Parathyroid adenoma (tissue), 2 donors: ENCODE data around the gene NRIP3.

Source experiments
- H2AFZ ChIP-seq: fragments of 300-600 bp; sonication (generic); one replicate; pipeline ENCODE4 v1.7.0; 2017; ENCODE audit warnings: antibody characterized with exemption, mild to moderate bottlenecking
- H3K27ac ChIP-seq: fragments of 300-600 bp; sonication (generic); one replicate; pipeline ENCODE4 v1.7.0; 2017
- H3K27me3 ChIP-seq: fragments of 300-600 bp; sonication (generic); one replicate; pipeline ENCODE4 v1.7.0; 2017; ENCODE audit warnings: low read length; ENCODE audit not compliant: control insufficient read depth, insufficient read depth
- H3K36me3 ChIP-seq: fragments of 300-600 bp; sonication (generic); one replicate; pipeline ENCODE4 v1.7.0; 2017; ENCODE audit warnings: low read length; ENCODE audit not compliant: control insufficient read depth, insufficient read depth
- H3K4me1 ChIP-seq: fragments of 300-600 bp; sonication (generic); one replicate; pipeline ENCODE4 v1.7.0; 2017; ENCODE audit warnings: control low read depth
- H3K4me2 ChIP-seq: fragments of 300-600 bp; sonication (generic); one replicate; pipeline ENCODE4 v1.7.0; 2017; ENCODE audit warnings: low read length
- H3K4me3 ChIP-seq: fragments of 300-600 bp; sonication (generic); one replicate; pipeline ENCODE4 v1.7.0; 2017; ENCODE audit warnings: low read depth, low read length
- H3K79me2 ChIP-seq: fragments of 300-600 bp; sonication (generic); one replicate; pipeline ENCODE4 v1.7.0; 2017; ENCODE audit warnings: control low read depth
- H3K9ac ChIP-seq: fragments of 300-600 bp; sonication (generic); one replicate; pipeline ENCODE4 v1.7.0; 2017; ENCODE audit warnings: mild to moderate bottlenecking
- H3K9me3 ChIP-seq: fragments of 300-600 bp; sonication (generic); one replicate; pipeline ENCODE4 v1.7.0; 2017; ENCODE audit warnings: low read length; ENCODE audit not compliant: control insufficient read depth
- TF ChIP-seq, protein P1 (sequence below): fragments of 300-600 bp; sonication (generic); IDR thresholded peaks from one replicate; pipeline ENCODE4 v1.7.0; 2017; ENCODE audit warnings: antibody characterized with exemption, mild to moderate bottlenecking
- donor health status: primary hyperparathyroidism.

Gene NRIP3

DNA sequence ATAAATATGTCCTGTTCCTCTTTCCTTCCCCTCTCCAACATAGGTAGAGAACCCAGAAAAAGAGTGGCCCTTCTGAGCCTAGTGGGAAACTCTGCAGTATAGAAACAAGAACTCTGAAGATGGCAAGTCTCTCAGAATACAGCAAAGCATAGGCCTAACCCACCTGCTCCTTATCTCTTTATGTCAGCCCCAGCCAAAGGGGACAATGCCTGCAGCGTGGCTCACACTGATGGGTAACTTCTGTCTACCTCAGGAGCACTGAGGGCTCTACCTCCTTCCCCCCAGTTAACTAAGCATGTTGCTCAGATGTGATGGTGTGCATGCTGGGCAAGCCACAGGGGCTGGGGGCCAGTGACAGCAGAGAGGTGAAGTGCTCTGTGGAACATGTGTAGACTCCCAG is 4.9 kb upstream of the NRIP3 start:
- Histone ChIP-seq H3K36me3 (no peaks in the 10 kb centered on the region), H3K27ac (no peak overlapping the region), H3K27me3 (no peaks in the 10 kb centered on the region), H3K79me2 (no peaks in the 10 kb centered on the region), H3K4me3 (no peak overlapping the region), H3K9me3 (no peaks in the 10 kb centered on the region), H3K4me2 (no peak overlapping the region), H3K9ac (no peak overlapping the region), H2AFZ (no peak overlapping the region), H3K4me1 (no peaks in the 10 kb centered on the region)
- TF ChIP-seq, protein P1, sequence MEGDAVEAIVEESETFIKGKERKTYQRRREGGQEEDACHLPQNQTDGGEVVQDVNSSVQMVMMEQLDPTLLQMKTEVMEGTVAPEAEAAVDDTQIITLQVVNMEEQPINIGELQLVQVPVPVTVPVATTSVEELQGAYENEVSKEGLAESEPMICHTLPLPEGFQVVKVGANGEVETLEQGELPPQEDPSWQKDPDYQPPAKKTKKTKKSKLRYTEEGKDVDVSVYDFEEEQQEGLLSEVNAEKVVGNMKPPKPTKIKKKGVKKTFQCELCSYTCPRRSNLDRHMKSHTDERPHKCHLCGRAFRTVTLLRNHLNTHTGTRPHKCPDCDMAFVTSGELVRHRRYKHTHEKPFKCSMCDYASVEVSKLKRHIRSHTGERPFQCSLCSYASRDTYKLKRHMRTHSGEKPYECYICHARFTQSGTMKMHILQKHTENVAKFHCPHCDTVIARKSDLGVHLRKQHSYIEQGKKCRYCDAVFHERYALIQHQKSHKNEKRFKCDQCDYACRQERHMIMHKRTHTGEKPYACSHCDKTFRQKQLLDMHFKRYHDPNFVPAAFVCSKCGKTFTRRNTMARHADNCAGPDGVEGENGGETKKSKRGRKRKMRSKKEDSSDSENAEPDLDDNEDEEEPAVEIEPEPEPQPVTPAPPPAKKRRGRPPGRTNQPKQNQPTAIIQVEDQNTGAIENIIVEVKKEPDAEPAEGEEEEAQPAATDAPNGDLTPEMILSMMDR = no peak

DNA sequence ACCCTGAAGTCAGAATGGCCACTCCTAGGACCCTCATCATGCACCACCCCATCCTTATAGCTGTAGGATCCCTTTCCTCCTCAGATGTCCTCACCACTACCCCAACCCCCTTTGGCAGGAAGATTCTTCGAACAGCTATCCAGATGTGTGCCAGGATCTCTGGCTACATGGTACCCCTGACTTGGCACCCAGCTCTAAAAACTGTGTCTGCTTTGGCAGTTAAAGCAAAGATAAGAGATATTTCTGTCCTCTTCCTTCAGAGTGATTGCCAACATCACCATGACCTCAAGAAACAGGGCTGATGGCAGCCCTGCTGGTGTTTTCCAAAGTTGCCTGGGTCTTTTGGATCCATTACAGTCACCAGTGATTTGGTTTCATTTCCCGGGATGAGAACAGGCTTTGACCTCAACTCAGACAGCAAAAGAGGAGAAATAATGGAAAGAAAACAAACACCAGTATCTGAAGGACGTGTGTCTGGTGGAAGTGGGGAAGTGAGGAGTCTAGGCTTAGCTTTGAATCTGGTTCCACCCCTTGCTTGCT is 4.3 kb upstream of the NRIP3 start:
- Histone ChIP-seq H3K27ac (no peak overlapping the region), H3K27me3 (no peaks in the 10 kb centered on the region), H3K4me3 (no peak overlapping the region), H3K9ac (no peak overlapping the region), H3K9me3 (no peaks in the 10 kb centered on the region), H2AFZ (no peak overlapping the region), H3K4me1 (no peaks in the 10 kb centered on the region), H3K4me2 (no peak overlapping the region), H3K36me3 (no peaks in the 10 kb centered on the region), H3K79me2 (no peaks in the 10 kb centered on the region)
- TF ChIP-seq, protein P1 = no peak

GRCh38 chr11:9005087-9005486 is 1.3 kb upstream of the NRIP3 start:
- H3K36me3 ChIP-seq = no peaks in the 10 kb centered on the region
- no peaks in the 10 kb centered on the region for H3K27me3 ChIP-seq
- no peak overlapping the region for H3K9ac ChIP-seq
- TF ChIP-seq, protein P1 = no peak
- H3K9me3 ChIP-seq = no peaks in the 10 kb centered on the region
- H3K4me3 ChIP-seq = no peak overlapping the region
- no peak overlapping the region for H2AFZ ChIP-seq
- H3K4me2 ChIP-seq = no peak overlapping the region
- no peaks in the 10 kb centered on the region for H3K4me1 ChIP-seq
- H3K79me2 ChIP-seq = no peaks in the 10 kb centered on the region
- no peak overlapping the region for H3K27ac ChIP-seq

- Histone ChIP-seq H3K4me1 (no peaks in the 10 kb centered on the region), H3K36me3 (no peaks in the 10 kb centered on the region), H3K4me3 (peak overlapping the region; percentile 16), H3K79me2 (no peaks in the 10 kb centered on the region), H3K27me3 (no peaks in the 10 kb centered on the region), H3K4me2 (peak overlapping the region; percentile 58), H3K27ac (no peak overlapping the region), H2AFZ (peak overlapping the region; percentile 89), H3K9me3 (no peaks in the 10 kb centered on the region), H3K9ac (no peak overlapping the region)
- TF ChIP-seq, protein P1 = no peak
Observed at GRCh38 chr11:9004183-9004926, 554 bp upstream of the NRIP3 start.
